Thyroid gland (tissue), 4 donors: ENCODE measurements around the gene AGMO.

Source experiments
- POLR2A ChIP-seq, 2 donors: fragments of 450-650 bp; IDR thresholded peaks; one replicate each; pipeline ENCODE4 v1.6.1; 2017; ENCODE audit warnings: antibody characterized with exemption in 2 of 2, mild to moderate bottlenecking in 2 of 2, moderate library complexity in 1 of 2
- TF ChIP-seq, protein P1 (sequence below), 6 experiments: fragments of 200-600 bp in 3 of 6; fragments of 450-650 bp in 3 of 6; sonication (generic) in 3 of 6; IDR thresholded peaks; one replicate each; pipeline ENCODE4 v1.5.1; 2016 to 2019; ENCODE audit warnings: antibody characterized with exemption in 6 of 6, mild to moderate bottlenecking in 2 of 6, inconsistent platforms in 1 of 6, moderate library complexity in 1 of 6

DNA sequence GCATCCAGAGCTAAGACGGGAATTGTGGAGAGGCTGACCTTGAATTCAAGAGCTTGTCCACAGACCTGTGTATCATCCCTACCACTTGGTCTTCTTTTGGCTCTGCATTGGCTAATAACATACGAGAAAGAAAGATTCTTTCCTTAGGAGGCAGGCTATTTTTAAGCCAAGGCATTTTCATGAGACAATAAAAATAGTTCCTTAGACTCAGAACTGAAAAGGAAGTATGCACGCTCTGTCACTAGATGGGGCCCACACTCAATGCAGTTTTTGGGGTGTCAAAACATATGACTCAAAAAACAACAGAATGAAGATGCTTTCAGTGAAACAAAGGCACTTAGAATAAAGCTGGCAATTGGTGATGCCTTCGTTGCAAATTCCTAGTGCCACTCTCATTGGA lies 393.3 kb downstream of the AGMO start:
- TF ChIP-seq, protein P1, sequence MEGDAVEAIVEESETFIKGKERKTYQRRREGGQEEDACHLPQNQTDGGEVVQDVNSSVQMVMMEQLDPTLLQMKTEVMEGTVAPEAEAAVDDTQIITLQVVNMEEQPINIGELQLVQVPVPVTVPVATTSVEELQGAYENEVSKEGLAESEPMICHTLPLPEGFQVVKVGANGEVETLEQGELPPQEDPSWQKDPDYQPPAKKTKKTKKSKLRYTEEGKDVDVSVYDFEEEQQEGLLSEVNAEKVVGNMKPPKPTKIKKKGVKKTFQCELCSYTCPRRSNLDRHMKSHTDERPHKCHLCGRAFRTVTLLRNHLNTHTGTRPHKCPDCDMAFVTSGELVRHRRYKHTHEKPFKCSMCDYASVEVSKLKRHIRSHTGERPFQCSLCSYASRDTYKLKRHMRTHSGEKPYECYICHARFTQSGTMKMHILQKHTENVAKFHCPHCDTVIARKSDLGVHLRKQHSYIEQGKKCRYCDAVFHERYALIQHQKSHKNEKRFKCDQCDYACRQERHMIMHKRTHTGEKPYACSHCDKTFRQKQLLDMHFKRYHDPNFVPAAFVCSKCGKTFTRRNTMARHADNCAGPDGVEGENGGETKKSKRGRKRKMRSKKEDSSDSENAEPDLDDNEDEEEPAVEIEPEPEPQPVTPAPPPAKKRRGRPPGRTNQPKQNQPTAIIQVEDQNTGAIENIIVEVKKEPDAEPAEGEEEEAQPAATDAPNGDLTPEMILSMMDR (IDR thresholded peaks at IDR 0.05): no peak
- no peak for TF ChIP-seq POLR2A (IDR thresholded peaks at IDR 0.05)
